ENCODE results near the gene KIF26B.

- TF ChIP-seq CTCF (IDR thresholded peaks at IDR 0.05) (no peak), EP300 (IDR thresholded peaks at IDR 0.05; ENCODE audit: low read depth) (no peak), POLR2A (IDR thresholded peaks at IDR 0.05) (no peak)
These were observed 85.9 kb downstream of the KIF26B start for GRCh38 chr1:245240648-245241165.

All from transverse colon (tissue), 3 donors.